ENCODE data around the gene DMD. TPM values are rescaled to one million over a fixed set of nuclear protein-coding genes. Genes with fewer than 3 reads are reported as not detected.

DMD gene
- total RNA-seq, 1 donor from 2014 or later, result 30.6 TPM

DNA sequence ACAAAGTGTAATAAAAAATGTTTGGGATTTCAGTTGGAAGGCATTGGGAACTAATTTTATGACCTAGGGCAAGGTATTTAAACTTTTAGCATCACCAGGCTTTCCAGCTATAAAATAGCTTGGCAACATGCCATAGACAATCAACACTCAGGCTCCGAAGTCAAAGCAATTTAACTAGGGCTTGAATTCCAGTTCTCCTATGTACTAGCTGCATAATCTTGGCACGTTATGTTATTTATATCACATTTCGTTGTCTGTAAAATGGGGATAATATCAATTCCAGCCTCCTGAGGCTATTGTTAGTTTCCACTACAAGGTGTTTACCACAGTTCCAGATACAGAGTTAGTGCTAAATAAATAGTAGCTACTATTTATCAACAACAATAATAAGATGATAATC, 78.8 kb downstream of the DMD start:
- Histone ChIP-seq H3K36me3 (no peaks in the 10 kb centered on the region), H3K4me2 (no peak overlapping the region), H3K79me2 (ENCODE audit: low read depth) (no peaks in the 10 kb centered on the region), H3K4me3 (no peak overlapping the region), H3K9me3 (ENCODE audit: low read depth) (no peaks in the 10 kb centered on the region), H3K4me1 (peaks cover 27% of the 10 kb centered on the region), H3F3A (ENCODE audit: low read depth) (peaks cover 9% of the 10 kb centered on the region), H3K27me3 (no peaks in the 10 kb centered on the region), H4K20me1 (ENCODE audit: low read depth) (no peaks in the 10 kb centered on the region), H2AFZ (replicated peaks) (no peak overlapping the region), H3K9ac (no peak overlapping the region), H3K27ac (no peak overlapping the region)
- Mint-ChIP-seq H3K4me3 (no peak overlapping the region), H3K27me3 (ENCODE audit: insufficient read depth, low read depth) (no peaks in the 10 kb centered on the region), H3K36me3 (no peaks in the 10 kb centered on the region), H3K9me3 (no peaks in the 10 kb centered on the region), H3K27ac (no peak overlapping the region), H3K4me1 (no peaks in the 10 kb centered on the region)
- DNase-seq (ENCODE audit: low spot score), result no peak
- no peak for TF ChIP-seq EZH2phosphoT487 (IDR thresholded peaks at IDR 0.05)
- no peak for TF ChIP-seq EZH2 (IDR thresholded peaks at IDR 0.05)
- TF ChIP-seq, protein P1, sequence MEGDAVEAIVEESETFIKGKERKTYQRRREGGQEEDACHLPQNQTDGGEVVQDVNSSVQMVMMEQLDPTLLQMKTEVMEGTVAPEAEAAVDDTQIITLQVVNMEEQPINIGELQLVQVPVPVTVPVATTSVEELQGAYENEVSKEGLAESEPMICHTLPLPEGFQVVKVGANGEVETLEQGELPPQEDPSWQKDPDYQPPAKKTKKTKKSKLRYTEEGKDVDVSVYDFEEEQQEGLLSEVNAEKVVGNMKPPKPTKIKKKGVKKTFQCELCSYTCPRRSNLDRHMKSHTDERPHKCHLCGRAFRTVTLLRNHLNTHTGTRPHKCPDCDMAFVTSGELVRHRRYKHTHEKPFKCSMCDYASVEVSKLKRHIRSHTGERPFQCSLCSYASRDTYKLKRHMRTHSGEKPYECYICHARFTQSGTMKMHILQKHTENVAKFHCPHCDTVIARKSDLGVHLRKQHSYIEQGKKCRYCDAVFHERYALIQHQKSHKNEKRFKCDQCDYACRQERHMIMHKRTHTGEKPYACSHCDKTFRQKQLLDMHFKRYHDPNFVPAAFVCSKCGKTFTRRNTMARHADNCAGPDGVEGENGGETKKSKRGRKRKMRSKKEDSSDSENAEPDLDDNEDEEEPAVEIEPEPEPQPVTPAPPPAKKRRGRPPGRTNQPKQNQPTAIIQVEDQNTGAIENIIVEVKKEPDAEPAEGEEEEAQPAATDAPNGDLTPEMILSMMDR (IDR thresholded peaks at IDR 0.05), result no peak

- Histone ChIP-seq H3K36me3 (no peaks in the 10 kb centered on the region), H3K4me2 (peak overlapping the region; percentile 43), H3K4me1 (peaks cover 30% of the 10 kb centered on the region), H3K79me2 (ENCODE audit: low read depth) (no peaks in the 10 kb centered on the region), H3K27ac (no peak overlapping the region), H4K20me1 (ENCODE audit: low read depth) (no peaks in the 10 kb centered on the region), H3K9ac (no peak overlapping the region), H3K27me3 (no peaks in the 10 kb centered on the region), H3K4me3 (no peak overlapping the region), H3F3A (ENCODE audit: low read depth) (peaks cover 9% of the 10 kb centered on the region), H2AFZ (replicated peaks) (no peak overlapping the region), H3K9me3 (ENCODE audit: low read depth) (no peaks in the 10 kb centered on the region)
- Mint-ChIP-seq H3K4me1 (no peaks in the 10 kb centered on the region), H3K27me3 (ENCODE audit: insufficient read depth, low read depth) (peaks cover 2% of the 10 kb centered on the region), H3K36me3 (no peaks in the 10 kb centered on the region), H3K4me3 (no peak overlapping the region), H3K9me3 (no peaks in the 10 kb centered on the region), H3K27ac (no peak overlapping the region)
- TF ChIP-seq EZH2 (IDR thresholded peaks at IDR 0.05), result no peak
- TF ChIP-seq, protein P1 (IDR thresholded peaks at IDR 0.05), result no peak
- peak; percentile 14 for DNase-seq (ENCODE audit: low spot score)
Observed at GRCh38 chrX:33129607-33130006, 81.7 kb downstream of the DMD start.

GRCh38 chrX:33128048-33128805, 83.1 kb downstream of the DMD start:
- Mint-ChIP-seq H3K9me3 (no peaks in the 10 kb centered on the region), H3K27me3 (ENCODE audit: insufficient read depth, low read depth) (peaks cover 2% of the 10 kb centered on the region), H3K36me3 (no peaks in the 10 kb centered on the region), H3K27ac (no peak overlapping the region), H3K4me1 (no peaks in the 10 kb centered on the region), H3K4me3 (no peak overlapping the region)
- H3F3A ChIP-seq (ENCODE audit: low read depth), result peaks cover 9% of the 10 kb centered on the region
- DNase-seq (ENCODE audit: low spot score), result peak; percentile 16
- H3K4me2 ChIP-seq, result peak overlapping the region; percentile 47
- no peaks in the 10 kb centered on the region for H4K20me1 ChIP-seq (ENCODE audit: low read depth)
- H3K27me3 ChIP-seq, result no peaks in the 10 kb centered on the region
- H3K4me1 ChIP-seq, result peaks cover 30% of the 10 kb centered on the region
- H3K27ac ChIP-seq, result no peak overlapping the region
- H3K4me3 ChIP-seq, result no peak overlapping the region
- no peaks in the 10 kb centered on the region for H3K9me3 ChIP-seq (ENCODE audit: low read depth)
- no peaks in the 10 kb centered on the region for H3K79me2 ChIP-seq (ENCODE audit: low read depth)
- H3K9ac ChIP-seq, result no peak overlapping the region
- TF ChIP-seq EZH2phosphoT487 (IDR thresholded peaks at IDR 0.05), result no peak
- TF ChIP-seq, protein P1 (IDR thresholded peaks at IDR 0.05), result no peak
- no peak for TF ChIP-seq EZH2 (IDR thresholded peaks at IDR 0.05)
- peak overlapping the region; percentile 69 for H2AFZ ChIP-seq (replicated peaks)
- H3K36me3 ChIP-seq, result no peaks in the 10 kb centered on the region

Data from neural progenitor cell (in vitro differentiated cells).